Neural crest cell (in vitro differentiated cells): ENCODE results near the gene SLC12A7. TPM values are rescaled to one million over a fixed set of nuclear protein-coding genes. Genes with fewer than 3 reads are reported as not detected.

Experiments
- DNase-seq: peaks from one replicate; pipeline ENCODE4 v3.0.0; 2021; ENCODE audit warnings: low read depth, mixed read lengths, low spot score
- H3K27ac Mint-ChIP-seq: one replicate; pipeline ENCODE4 v1.8.0; 2021; ENCODE audit warnings: mild to moderate bottlenecking, mixed read lengths; ENCODE audit not compliant: unreplicated experiment
- H3K27me3 Mint-ChIP-seq: 2 replicates; pipeline ENCODE4 v1.8.0; 2021; ENCODE audit warnings: low read depth, mild to moderate bottlenecking, mixed read lengths
- H3K36me3 Mint-ChIP-seq: 2 replicates; pipeline ENCODE4 v1.8.0; 2021; ENCODE audit warnings: low read depth, mild to moderate bottlenecking, mixed read lengths
- H3K4me1 Mint-ChIP-seq: 2 replicates; pipeline ENCODE4 v1.8.0; 2021; ENCODE audit warnings: mixed read lengths
- H3K4me3 Mint-ChIP-seq: one replicate; pipeline ENCODE4 v1.8.0; 2021; ENCODE audit warnings: mild to moderate bottlenecking, mixed read lengths
- H3K9me3 Mint-ChIP-seq: 2 replicates; pipeline ENCODE4 v1.8.0; 2021; ENCODE audit warnings: mixed read lengths
- total RNA-seq: library from RNA; stranded (reverse); gene quantifications from 2 replicates; pipeline ENCODE4 v1.2.1, GENCODE V29; 2021
- TF ChIP-seq, protein P1 (sequence below): fragments of 200-600 bp; sonication (generic); conservative IDR thresholded peaks from 2 replicates; pipeline ENCODE4 v1.5.0; 2021; ENCODE audit warnings: antibody characterized with exemption, mild to moderate bottlenecking

Gene SLC12A7
- total RNA-seq, 1 donor from 2014 or later: 40.7 TPM

GRCh38 chr5:1122511-1123294 lies 10.8 kb upstream of the SLC12A7 start:
- DNase-seq: no peak
- H3K4me1 Mint-ChIP-seq: peaks cover 9% of the 10 kb centered on the region
- H3K4me3 Mint-ChIP-seq: no peak overlapping the region
- no peaks in the 10 kb centered on the region for H3K9me3 Mint-ChIP-seq
- no peaks in the 10 kb centered on the region for H3K27me3 Mint-ChIP-seq
- no peaks in the 10 kb centered on the region for H3K36me3 Mint-ChIP-seq
- TF ChIP-seq, protein P1, sequence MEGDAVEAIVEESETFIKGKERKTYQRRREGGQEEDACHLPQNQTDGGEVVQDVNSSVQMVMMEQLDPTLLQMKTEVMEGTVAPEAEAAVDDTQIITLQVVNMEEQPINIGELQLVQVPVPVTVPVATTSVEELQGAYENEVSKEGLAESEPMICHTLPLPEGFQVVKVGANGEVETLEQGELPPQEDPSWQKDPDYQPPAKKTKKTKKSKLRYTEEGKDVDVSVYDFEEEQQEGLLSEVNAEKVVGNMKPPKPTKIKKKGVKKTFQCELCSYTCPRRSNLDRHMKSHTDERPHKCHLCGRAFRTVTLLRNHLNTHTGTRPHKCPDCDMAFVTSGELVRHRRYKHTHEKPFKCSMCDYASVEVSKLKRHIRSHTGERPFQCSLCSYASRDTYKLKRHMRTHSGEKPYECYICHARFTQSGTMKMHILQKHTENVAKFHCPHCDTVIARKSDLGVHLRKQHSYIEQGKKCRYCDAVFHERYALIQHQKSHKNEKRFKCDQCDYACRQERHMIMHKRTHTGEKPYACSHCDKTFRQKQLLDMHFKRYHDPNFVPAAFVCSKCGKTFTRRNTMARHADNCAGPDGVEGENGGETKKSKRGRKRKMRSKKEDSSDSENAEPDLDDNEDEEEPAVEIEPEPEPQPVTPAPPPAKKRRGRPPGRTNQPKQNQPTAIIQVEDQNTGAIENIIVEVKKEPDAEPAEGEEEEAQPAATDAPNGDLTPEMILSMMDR: no peak
- H3K27ac Mint-ChIP-seq: no peak overlapping the region

DNA sequence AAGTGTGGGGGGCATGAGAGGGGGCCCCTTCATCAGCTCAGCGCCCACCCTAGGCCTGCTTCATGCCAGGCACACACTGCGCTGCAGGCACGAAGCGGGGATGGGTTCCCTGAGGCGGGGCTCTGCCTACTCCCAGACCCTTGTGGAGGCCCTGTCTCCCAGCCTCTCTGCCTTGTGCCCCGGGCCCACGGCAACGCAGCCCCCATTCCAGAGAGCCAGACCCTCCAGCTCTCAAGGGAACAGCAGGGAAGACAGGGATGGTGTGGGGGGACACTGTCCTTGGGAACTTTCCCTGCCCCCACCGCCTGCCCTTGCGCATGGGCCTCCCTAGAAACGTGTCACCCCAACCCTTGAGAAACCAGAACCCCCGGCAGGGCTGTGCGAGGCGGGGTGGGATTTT lies 10.0 kb upstream of the SLC12A7 start:
- Mint-ChIP-seq H3K36me3 (no peaks in the 10 kb centered on the region), H3K9me3 (no peaks in the 10 kb centered on the region), H3K4me1 (peaks cover 9% of the 10 kb centered on the region), H3K27ac (no peak overlapping the region), H3K4me3 (no peak overlapping the region), H3K27me3 (no peaks in the 10 kb centered on the region)
- DNase-seq: no peak
- TF ChIP-seq, protein P1: no peak

DNA sequence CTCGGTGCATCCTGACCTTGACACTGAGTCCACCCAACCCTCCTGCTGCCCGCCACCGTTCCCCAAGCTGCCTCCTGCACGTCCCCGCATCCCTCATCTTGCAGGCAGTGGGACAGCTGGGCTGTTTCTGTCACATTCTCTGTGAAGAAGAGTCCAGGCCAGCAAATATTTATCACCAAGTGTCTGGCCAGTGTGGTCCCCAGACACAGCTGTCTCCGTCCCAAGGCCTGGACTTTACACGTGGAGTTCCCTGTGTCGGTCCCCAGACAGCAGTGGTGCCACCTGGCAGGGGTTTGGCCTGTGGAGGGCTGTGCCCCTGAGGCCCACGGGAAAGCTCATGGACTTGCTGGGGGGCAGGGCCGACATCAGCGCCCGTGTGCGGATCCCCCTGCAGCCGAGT lies 9.2 kb upstream of the SLC12A7 start:
- H3K9me3 Mint-ChIP-seq: no peaks in the 10 kb centered on the region
- DNase-seq: no peak
- no peak overlapping the region for H3K27ac Mint-ChIP-seq
- TF ChIP-seq, protein P1: no peak
- H3K36me3 Mint-ChIP-seq: no peaks in the 10 kb centered on the region
- no peak overlapping the region for H3K4me3 Mint-ChIP-seq
- H3K27me3 Mint-ChIP-seq: no peaks in the 10 kb centered on the region
- H3K4me1 Mint-ChIP-seq: peaks cover 9% of the 10 kb centered on the region

DNA sequence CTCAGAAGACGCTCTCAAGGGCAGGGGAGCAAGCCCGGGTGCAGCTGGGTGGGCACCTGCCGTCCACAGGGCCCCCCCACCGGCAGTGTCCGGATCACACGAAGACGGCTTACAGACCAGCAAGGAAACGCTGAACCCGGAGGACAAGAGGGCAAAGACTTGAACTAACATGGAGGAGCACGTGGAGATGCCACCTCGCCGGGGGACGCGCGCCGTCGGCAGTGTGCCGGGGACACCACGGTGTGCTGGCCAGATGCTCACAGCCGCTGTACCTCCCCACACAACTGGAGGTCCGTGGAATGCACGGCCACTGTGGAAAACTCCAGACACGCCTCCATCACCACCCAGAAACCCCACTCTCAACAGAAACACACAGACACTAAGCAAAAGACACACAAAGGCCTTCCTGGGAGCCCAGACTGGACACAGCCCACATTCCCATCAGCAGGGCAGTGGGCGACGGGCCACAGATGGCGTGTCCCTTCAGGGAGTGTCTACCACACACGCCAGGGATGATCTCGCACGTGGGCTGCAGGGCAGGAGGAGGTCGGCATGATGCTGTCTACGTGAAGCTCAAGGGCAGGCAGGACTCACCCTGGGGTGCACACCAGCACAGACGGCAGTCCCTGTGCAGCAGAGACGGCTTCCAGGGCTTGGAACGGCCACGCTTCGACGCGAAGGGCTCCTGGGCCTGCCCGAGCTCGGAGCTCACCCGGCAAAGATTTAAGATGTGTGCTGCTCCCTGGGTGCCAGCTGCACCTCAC lies 8.6 kb upstream of the SLC12A7 start:
- no peaks in the 10 kb centered on the region for H3K27me3 Mint-ChIP-seq
- H3K27ac Mint-ChIP-seq: no peak overlapping the region
- TF ChIP-seq, protein P1: no peak

GRCh38 chr5:1119312-1119831 lies 7.5 kb upstream of the SLC12A7 start:
- no peak for DNase-seq

More for the DNA sequence above, 8.6 kb upstream of the SLC12A7 start:
- no peak for DNase-seq
- Mint-ChIP-seq H3K36me3 (no peaks in the 10 kb centered on the region), H3K4me3 (no peak overlapping the region), H3K9me3 (no peaks in the 10 kb centered on the region), H3K4me1 (peaks cover 9% of the 10 kb centered on the region)

More at GRCh38 chr5:1119312-1119831, 7.5 kb upstream of the SLC12A7 start:
- no peaks in the 10 kb centered on the region for H3K9me3 Mint-ChIP-seq
- H3K27ac Mint-ChIP-seq: no peak overlapping the region
- TF ChIP-seq, protein P1: no peak
- no peaks in the 10 kb centered on the region for H3K36me3 Mint-ChIP-seq
- H3K27me3 Mint-ChIP-seq: no peaks in the 10 kb centered on the region
- H3K4me1 Mint-ChIP-seq: peaks cover 4% of the 10 kb centered on the region
- H3K4me3 Mint-ChIP-seq: no peak overlapping the region
